HG03521 (cell line): ENCODE data around the gene TMEM37.

Experiments
- ATAC-seq: cut with Tn5 transposase; IDR thresholded peaks from one replicate; pipeline ENCODE4 v1.9.1; 2021; ENCODE audit warnings: mild to moderate bottlenecking, moderate library complexity; ENCODE audit not compliant: unreplicated experiment

TMEM37 gene

GRCh38 chr2:119476301-119477112 lies 44.9 kb downstream of the TMEM37 start:
- peak; percentile 69 for ATAC-seq

GRCh38 chr2:119477113-119477505 lies 45.5 kb downstream of the TMEM37 start:
- ATAC-seq = no peak

- no peak for ATAC-seq
These were observed 46.7 kb downstream of the TMEM37 start for GRCh38 chr2:119478188-119478977.

- ATAC-seq = no peak
These were observed 47.3 kb downstream of the TMEM37 start for GRCh38 chr2:119478978-119479295.

GRCh38 chr2:119480184-119480583 lies 48.5 kb downstream of the TMEM37 start:
- no peak for ATAC-seq

GRCh38 chr2:119480718-119481142 lies 49.1 kb downstream of the TMEM37 start:
- no peak for ATAC-seq

GRCh38 chr2:119481501-119482455 lies 50.1 kb downstream of the TMEM37 start:
- ATAC-seq = no peak

GRCh38 chr2:119482481-119483394 lies 51.1 kb downstream of the TMEM37 start:
- ATAC-seq = no peak

GRCh38 chr2:119483395-119483753 lies 51.7 kb downstream of the TMEM37 start:
- ATAC-seq = no peak

GRCh38 chr2:119483896-119484718 lies 52.5 kb downstream of the TMEM37 start:
- no peak for ATAC-seq

- ATAC-seq = no peak
These were observed 53.2 kb downstream of the TMEM37 start for GRCh38 chr2:119484834-119485233.

GRCh38 chr2:119485336-119486110 lies 53.9 kb downstream of the TMEM37 start:
- ATAC-seq = no peak

GRCh38 chr2:119486196-119486827 lies 54.7 kb downstream of the TMEM37 start:
- no peak for ATAC-seq

- ATAC-seq = no peak
These were observed 55.2 kb downstream of the TMEM37 start for GRCh38 chr2:119486886-119487285.

- peak; percentile 72 for ATAC-seq
These were observed 56.0 kb downstream of the TMEM37 start for GRCh38 chr2:119487434-119488244.
